ENCODE measurements around the gene PPP1R12A.

DNA sequence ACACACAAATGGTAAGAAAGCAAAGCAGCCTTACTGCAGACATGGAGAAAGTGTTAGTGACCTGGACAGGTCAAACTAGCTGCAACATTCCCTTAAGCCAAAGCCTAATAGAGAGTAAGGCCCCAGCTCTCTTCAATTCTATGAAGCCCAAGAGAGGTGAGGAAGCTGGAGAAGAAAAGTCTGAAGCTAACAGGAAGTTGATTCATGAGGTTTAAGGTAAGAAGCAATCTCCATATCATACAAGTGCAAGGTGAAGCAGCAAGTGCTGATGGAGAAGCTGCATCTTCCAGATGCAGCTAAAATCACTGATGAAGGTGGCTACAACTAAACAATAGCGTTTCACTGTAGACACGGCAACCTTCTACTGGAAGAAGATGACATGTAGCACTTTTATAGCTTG is 53.5 kb downstream of the PPP1R12A start:
- TF ChIP-seq, protein P1, sequence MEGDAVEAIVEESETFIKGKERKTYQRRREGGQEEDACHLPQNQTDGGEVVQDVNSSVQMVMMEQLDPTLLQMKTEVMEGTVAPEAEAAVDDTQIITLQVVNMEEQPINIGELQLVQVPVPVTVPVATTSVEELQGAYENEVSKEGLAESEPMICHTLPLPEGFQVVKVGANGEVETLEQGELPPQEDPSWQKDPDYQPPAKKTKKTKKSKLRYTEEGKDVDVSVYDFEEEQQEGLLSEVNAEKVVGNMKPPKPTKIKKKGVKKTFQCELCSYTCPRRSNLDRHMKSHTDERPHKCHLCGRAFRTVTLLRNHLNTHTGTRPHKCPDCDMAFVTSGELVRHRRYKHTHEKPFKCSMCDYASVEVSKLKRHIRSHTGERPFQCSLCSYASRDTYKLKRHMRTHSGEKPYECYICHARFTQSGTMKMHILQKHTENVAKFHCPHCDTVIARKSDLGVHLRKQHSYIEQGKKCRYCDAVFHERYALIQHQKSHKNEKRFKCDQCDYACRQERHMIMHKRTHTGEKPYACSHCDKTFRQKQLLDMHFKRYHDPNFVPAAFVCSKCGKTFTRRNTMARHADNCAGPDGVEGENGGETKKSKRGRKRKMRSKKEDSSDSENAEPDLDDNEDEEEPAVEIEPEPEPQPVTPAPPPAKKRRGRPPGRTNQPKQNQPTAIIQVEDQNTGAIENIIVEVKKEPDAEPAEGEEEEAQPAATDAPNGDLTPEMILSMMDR (conservative IDR thresholded peaks at IDR 0.05): no peak
- TF ChIP-seq ZFX (IDR thresholded peaks at IDR 0.05): no peak

Measured in C4-2B (cell line).